HEK293 (cell line): ENCODE data around the gene LRRC8D.

Experiments
- CTCF ChIA-PET: fragments of 350-600 bp; formaldehyde crosslinking; extraction: SDS; loops from one replicate; lab custom pipeline; 2021; ENCODE audit warnings: antibody characterized with exemption; lab: Yijun Ruan, JAX
- POLR2A ChIA-PET: fragments of 300-600 bp; formaldehyde crosslinking; extraction: SDS; loops from one replicate; lab custom pipeline; 2020; ENCODE audit warnings: antibody characterized with exemption, inconsistent platforms; lab: Yijun Ruan, JAX
- H3K27ac ChIP-seq: fragments of 200-500 bp; sonication (Bioruptor generic); 2 replicates; pipeline ENCODE4 v1.5.1; 2014; ENCODE audit warnings: low read depth, low read length, control low read depth, inconsistent platforms; ENCODE audit errors: extremely low read depth
- H3K36me3 ChIP-seq, 2 experiments: fragments of 200-500 bp in 1 of 2; sonication (Bioruptor generic) in 1 of 2; 1 replicate in 1 of 2; 2 replicates in 1 of 2; pipeline ENCODE4 v1.5.1; 2014 to 2017; ENCODE audit warnings: inconsistent platforms in 2 of 2, low read length in 2 of 2; ENCODE audit not compliant: control insufficient read depth in 2 of 2, insufficient read depth in 1 of 2
- H3K4me1 ChIP-seq: fragments of 200-500 bp; sonication (Bioruptor generic); 2 replicates; pipeline ENCODE4 v1.5.1; 2014; ENCODE audit warnings: mild to moderate bottlenecking, low read length, inconsistent platforms; ENCODE audit not compliant: control insufficient read depth, insufficient read depth
- H3K4me3 ChIP-seq: 2 replicates; pipeline ENCODE4 v1.5.1; 2011; ENCODE audit warnings: low read depth, mild to moderate bottlenecking, control low read depth, low read length, moderate library complexity
- H3K9me3 ChIP-seq: fragments of 200-500 bp; sonication (Bioruptor generic); 2 replicates; pipeline ENCODE4 v1.5.1; 2014; ENCODE audit warnings: low read depth, low read length, inconsistent platforms; ENCODE audit not compliant: control insufficient read depth, insufficient read depth
- GLI4 ChIP-seq: fragments of 450-650 bp; formaldehyde crosslinking; IDR thresholded peaks from 2 replicates; pipeline ENCODE4 v1.5.1; 2016; ENCODE audit warnings: missing biosample characterization, missing genetic modification characterization
- HOXD13 ChIP-seq: sonication (generic); formaldehyde crosslinking; IDR thresholded peaks from 2 replicates; pipeline ENCODE4 v1.8.0; 2022; ENCODE audit warnings: missing genetic modification reagents, borderline replicate concordance
- OSR2 ChIP-seq: fragments of 450-650 bp; formaldehyde crosslinking; IDR thresholded peaks from 2 replicates; pipeline ENCODE4 v1.5.1; 2016; ENCODE audit warnings: missing biosample characterization, missing genetic modification characterization
- PRDM10 ChIP-seq: fragments of 450-650 bp; formaldehyde crosslinking; IDR thresholded peaks from 2 replicates; pipeline ENCODE4 v1.5.1; 2016; ENCODE audit warnings: missing biosample characterization, missing genetic modification characterization
- SALL2 ChIP-seq: fragments of 450-650 bp; formaldehyde crosslinking; IDR thresholded peaks from 2 replicates; pipeline ENCODE4 v1.5.0; 2017; ENCODE audit warnings: missing biosample characterization, mild to moderate bottlenecking, missing genetic modification characterization, borderline replicate concordance
- SCRT2 ChIP-seq: fragments of 450-650 bp; formaldehyde crosslinking; IDR thresholded peaks from 2 replicates; pipeline ENCODE4 v1.5.1; 2016; ENCODE audit warnings: missing biosample characterization, missing genetic modification characterization
- YY2 ChIP-seq: fragments of 450-650 bp; formaldehyde crosslinking; IDR thresholded peaks from 2 replicates; pipeline ENCODE4 v1.5.1; 2016; ENCODE audit warnings: missing biosample characterization, missing genetic modification characterization
- ZBTB8A ChIP-seq: fragments of 450-650 bp; formaldehyde crosslinking; IDR thresholded peaks from 2 replicates; pipeline ENCODE4 v1.5.1; 2016; ENCODE audit warnings: missing biosample characterization, missing genetic modification characterization
- ZFP69B ChIP-seq: fragments of 450-650 bp; formaldehyde crosslinking; IDR thresholded peaks from 2 replicates; pipeline ENCODE4 v1.5.1; 2016; ENCODE audit warnings: missing biosample characterization, missing genetic modification characterization
- ZNF155 ChIP-seq: fragments of 450-650 bp; formaldehyde crosslinking; IDR thresholded peaks from 2 replicates; pipeline ENCODE4 v1.5.1; 2016; ENCODE audit warnings: missing biosample characterization, missing genetic modification characterization
- ZNF16 ChIP-seq: fragments of 450-650 bp; formaldehyde crosslinking; IDR thresholded peaks from 2 replicates; pipeline ENCODE4 v1.5.1; 2016; ENCODE audit warnings: low read depth, missing biosample characterization, missing genetic modification characterization
- ZNF174 ChIP-seq: fragments of 450-650 bp; formaldehyde crosslinking; IDR thresholded peaks from 2 replicates; pipeline ENCODE4 v1.5.0; 2017; ENCODE audit warnings: missing biosample characterization, mild to moderate bottlenecking, missing genetic modification characterization
- ZNF214 ChIP-seq: fragments of 450-650 bp; formaldehyde crosslinking; IDR thresholded peaks from 2 replicates; pipeline ENCODE4 v1.5.1; 2017; ENCODE audit warnings: missing biosample characterization, mild to moderate bottlenecking, missing genetic modification characterization, borderline replicate concordance
- ZNF23 ChIP-seq: fragments of 450-650 bp; formaldehyde crosslinking; IDR thresholded peaks from 2 replicates; pipeline ENCODE4 v1.5.1; 2016; ENCODE audit warnings: missing biosample characterization, missing genetic modification characterization, borderline replicate concordance
- ZNF266 ChIP-seq: fragments of 450-650 bp; formaldehyde crosslinking; IDR thresholded peaks from 2 replicates; pipeline ENCODE4 v1.5.1; 2016; ENCODE audit warnings: missing biosample characterization, missing genetic modification characterization, low read depth
- ZNF37A ChIP-seq: fragments of 450-650 bp; IDR thresholded peaks from 2 replicates; pipeline ENCODE4 v1.5.1; 2018; ENCODE audit warnings: missing biosample characterization, missing genetic modification characterization
- ZNF416 ChIP-seq: fragments of 450-650 bp; formaldehyde crosslinking; IDR thresholded peaks from 2 replicates; pipeline ENCODE4 v1.5.1; 2016; ENCODE audit warnings: missing biosample characterization, missing genetic modification characterization
- ZNF423 ChIP-seq: fragments of 450-650 bp; formaldehyde crosslinking; IDR thresholded peaks from 2 replicates; pipeline ENCODE4 v1.5.1; 2016; ENCODE audit warnings: missing biosample characterization, missing genetic modification characterization
- ZNF626 ChIP-seq: fragments of 450-650 bp; sonication (Bioruptor Pico); formaldehyde crosslinking; IDR thresholded peaks from 2 replicates; pipeline ENCODE4 v1.5.1; 2018; ENCODE audit warnings: missing biosample characterization, missing genetic modification characterization, inconsistent platforms
- ZNF768 ChIP-seq: fragments of 450-650 bp; formaldehyde crosslinking; IDR thresholded peaks from 2 replicates; pipeline ENCODE4 v1.5.1; 2018; ENCODE audit warnings: missing biosample characterization, mild to moderate bottlenecking, missing genetic modification characterization
- TF ChIP-seq, protein P1 (sequence below): fragments of 450-650 bp; formaldehyde crosslinking; IDR thresholded peaks from 2 replicates; pipeline ENCODE4 v1.5.1; 2017; ENCODE audit warnings: missing biosample characterization, missing genetic modification characterization
- TF ChIP-seq, protein P2 (sequence below): fragments of 450-650 bp; formaldehyde crosslinking; IDR thresholded peaks from 2 replicates; pipeline ENCODE4 v1.5.1; 2016; ENCODE audit warnings: missing biosample characterization, missing genetic modification characterization

LRRC8D gene

GRCh38 chr1:89974696-89975470 is 154.1 kb downstream of the LRRC8D start (continued):
- TF ChIP-seq, protein P1, sequence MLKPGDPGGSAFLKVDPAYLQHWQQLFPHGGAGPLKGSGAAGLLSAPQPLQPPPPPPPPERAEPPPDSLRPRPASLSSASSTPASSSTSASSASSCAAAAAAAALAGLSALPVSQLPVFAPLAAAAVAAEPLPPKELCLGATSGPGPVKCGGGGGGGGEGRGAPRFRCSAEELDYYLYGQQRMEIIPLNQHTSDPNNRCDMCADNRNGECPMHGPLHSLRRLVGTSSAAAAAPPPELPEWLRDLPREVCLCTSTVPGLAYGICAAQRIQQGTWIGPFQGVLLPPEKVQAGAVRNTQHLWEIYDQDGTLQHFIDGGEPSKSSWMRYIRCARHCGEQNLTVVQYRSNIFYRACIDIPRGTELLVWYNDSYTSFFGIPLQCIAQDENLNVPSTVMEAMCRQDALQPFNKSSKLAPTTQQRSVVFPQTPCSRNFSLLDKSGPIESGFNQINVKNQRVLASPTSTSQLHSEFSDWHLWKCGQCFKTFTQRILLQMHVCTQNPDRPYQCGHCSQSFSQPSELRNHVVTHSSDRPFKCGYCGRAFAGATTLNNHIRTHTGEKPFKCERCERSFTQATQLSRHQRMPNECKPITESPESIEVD (tag by site-specific recombination) = no peak
- no peak for TF ChIP-seq PRDM10 (tag by site-specific recombination)
- TF ChIP-seq ZFP69B = no peak
- no peak for TF ChIP-seq ZNF155
- no peak for TF ChIP-seq ZBTB8A (tag by site-specific recombination)
- TF ChIP-seq ZNF214 (tag by site-specific recombination) = no peak

GRCh38 chr1:89975540-89976125 is 154.8 kb downstream of the LRRC8D start:
- no peak for TF ChIP-seq ZNF416 (tag by site-specific recombination)
- no peak for TF ChIP-seq ZNF16
- ChIA-PET CTCF (no interaction called here), POLR2A (no interaction called here)
- no peaks in the 10 kb centered on the region for H3K36me3 ChIP-seq
- H3K4me1 ChIP-seq = 0 out of 2 replicates have a peak, but pooled peaks cover 3% of the 10 kb centered on the region
- H3K27ac ChIP-seq = no peak overlapping the region
- no peak overlapping the region for H3K4me3 ChIP-seq
- H3K9me3 ChIP-seq = no peaks in the 10 kb centered on the region

DNA sequence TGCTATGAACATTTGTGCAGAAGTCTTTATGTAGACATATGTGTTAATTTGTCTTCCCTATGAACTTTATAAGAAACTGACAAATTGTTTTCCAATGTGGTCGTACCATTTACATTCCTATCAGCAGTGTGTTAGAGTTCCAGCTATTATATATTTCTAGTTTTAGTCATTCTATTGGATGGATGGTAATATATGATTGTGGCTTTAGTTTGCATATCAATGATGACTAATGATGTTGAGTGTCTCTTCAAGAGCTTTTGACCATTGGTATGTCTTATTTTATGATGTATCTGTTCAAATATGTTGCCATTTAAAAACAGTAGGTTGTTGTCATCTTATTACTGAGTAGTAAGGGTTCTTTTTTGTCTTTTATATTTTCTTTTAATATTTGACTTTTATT is 157.9 kb downstream of the LRRC8D start:
- Histone ChIP-seq H3K4me1 (0 out of 2 replicates have a peak, but pooled peaks cover 3% of the 10 kb centered on the region), H3K27ac (no peak overlapping the region), H3K4me3 (no peak overlapping the region), H3K9me3 (no peaks in the 10 kb centered on the region), H3K36me3 (no peaks in the 10 kb centered on the region)
- POLR2A ChIA-PET = no interaction called here
- CTCF ChIA-PET = interaction anchor here (0.7 kb wide), 1 partner anchor 215 kb away, joined by 3 read pairs; no protein-coding TSS in a partner anchor
- TF ChIP-seq ZNF423 (tag by site-specific recombination) (no peak), SALL2 (tag by site-specific recombination) (no peak), ZNF768 (tag by site-specific recombination) (no peak), HOXD13 (no peak), ZNF23 (tag by site-specific recombination) (no peak), ZNF266 (no peak)

DNA sequence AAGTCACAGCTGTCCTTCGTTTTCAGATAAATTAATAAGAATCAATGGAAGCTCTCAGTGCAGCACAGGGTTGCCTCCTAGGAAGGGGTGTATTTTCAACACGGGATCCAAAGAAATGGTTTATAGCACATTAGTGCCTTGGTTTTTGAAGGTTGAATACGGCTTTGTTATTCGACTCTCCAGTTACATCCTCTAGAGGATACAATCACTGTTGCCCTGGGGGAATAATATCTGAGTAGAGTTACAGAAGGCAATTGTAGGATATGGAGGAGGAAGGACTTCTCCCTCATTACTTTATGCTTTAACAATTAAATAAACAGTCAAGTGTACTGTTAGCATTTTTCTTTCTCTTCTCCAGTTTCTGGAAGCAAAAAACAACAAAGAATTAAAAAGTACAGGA is 159.8 kb downstream of the LRRC8D start:
- POLR2A ChIA-PET = no interaction called here
- Histone ChIP-seq H3K27ac (no peak overlapping the region), H3K9me3 (no peaks in the 10 kb centered on the region), H3K36me3 (no peaks in the 10 kb centered on the region), H3K4me3 (no peak overlapping the region), H3K4me1 (0 out of 2 replicates have a peak, but pooled peaks cover 3% of the 10 kb centered on the region)
- CTCF ChIA-PET = no interaction called here
- TF ChIP-seq YY2 (tag by site-specific recombination) (no peak), OSR2 (tag by site-specific recombination) (peak; percentile 76), GLI4 (tag by site-specific recombination) (no peak), ZNF174 (tag by site-specific recombination) (no peak), ZNF626 (tag by site-specific recombination) (no peak), ZNF37A (tag by site-specific recombination) (no peak), SCRT2 (tag by site-specific recombination) (no peak)
- TF ChIP-seq, protein P2, sequence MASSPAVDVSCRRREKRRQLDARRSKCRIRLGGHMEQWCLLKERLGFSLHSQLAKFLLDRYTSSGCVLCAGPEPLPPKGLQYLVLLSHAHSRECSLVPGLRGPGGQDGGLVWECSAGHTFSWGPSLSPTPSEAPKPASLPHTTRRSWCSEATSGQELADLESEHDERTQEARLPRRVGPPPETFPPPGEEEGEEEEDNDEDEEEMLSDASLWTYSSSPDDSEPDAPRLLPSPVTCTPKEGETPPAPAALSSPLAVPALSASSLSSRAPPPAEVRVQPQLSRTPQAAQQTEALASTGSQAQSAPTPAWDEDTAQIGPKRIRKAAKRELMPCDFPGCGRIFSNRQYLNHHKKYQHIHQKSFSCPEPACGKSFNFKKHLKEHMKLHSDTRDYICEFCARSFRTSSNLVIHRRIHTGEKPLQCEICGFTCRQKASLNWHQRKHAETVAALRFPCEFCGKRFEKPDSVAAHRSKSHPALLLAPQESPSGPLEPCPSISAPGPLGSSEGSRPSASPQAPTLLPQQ (tag by site-specific recombination) = no peak
